ENCODE data around the gene ARMCX5. TPM values are rescaled to one million over a fixed set of nuclear protein-coding genes. Genes with fewer than 3 reads are reported as not detected.

Gene ARMCX5
- total RNA-seq, 1 donor from 2014 or later = 9.6 TPM

- no peak overlapping the region for H3K27ac ChIP-seq
- no peak for TF ChIP-seq POLR2AphosphoS5 (IDR thresholded peaks at IDR 0.05; ENCODE audit: insufficient read depth in 1 of 2, low read depth in 1 of 2)
- no peak for TF ChIP-seq POLR2A (IDR thresholded peaks at IDR 0.05)
- TF ChIP-seq, protein P1, sequence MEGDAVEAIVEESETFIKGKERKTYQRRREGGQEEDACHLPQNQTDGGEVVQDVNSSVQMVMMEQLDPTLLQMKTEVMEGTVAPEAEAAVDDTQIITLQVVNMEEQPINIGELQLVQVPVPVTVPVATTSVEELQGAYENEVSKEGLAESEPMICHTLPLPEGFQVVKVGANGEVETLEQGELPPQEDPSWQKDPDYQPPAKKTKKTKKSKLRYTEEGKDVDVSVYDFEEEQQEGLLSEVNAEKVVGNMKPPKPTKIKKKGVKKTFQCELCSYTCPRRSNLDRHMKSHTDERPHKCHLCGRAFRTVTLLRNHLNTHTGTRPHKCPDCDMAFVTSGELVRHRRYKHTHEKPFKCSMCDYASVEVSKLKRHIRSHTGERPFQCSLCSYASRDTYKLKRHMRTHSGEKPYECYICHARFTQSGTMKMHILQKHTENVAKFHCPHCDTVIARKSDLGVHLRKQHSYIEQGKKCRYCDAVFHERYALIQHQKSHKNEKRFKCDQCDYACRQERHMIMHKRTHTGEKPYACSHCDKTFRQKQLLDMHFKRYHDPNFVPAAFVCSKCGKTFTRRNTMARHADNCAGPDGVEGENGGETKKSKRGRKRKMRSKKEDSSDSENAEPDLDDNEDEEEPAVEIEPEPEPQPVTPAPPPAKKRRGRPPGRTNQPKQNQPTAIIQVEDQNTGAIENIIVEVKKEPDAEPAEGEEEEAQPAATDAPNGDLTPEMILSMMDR (IDR thresholded peaks at IDR 0.05) = no peak
- H3K4me1 ChIP-seq = peaks cover 2% of the 10 kb centered on the region
- no peaks in the 10 kb centered on the region for H3K36me3 ChIP-seq
- H3K9me3 ChIP-seq = no peaks in the 10 kb centered on the region
- DNase-seq (ENCODE audit: extremely low spot score in 2 of 2) = no peak
- H3K4me3 ChIP-seq = no peak overlapping the region
- H3K27me3 ChIP-seq = no peaks in the 10 kb centered on the region
- intact Hi-C loops (cut with DNase I) = no loop called here
Observed at GRCh38 chrX:102593367-102593766, 5.9 kb upstream of the ARMCX5 start.

GRCh38 chrX:102599951-102600579 is 750 bp downstream of the ARMCX5 start:
- TF ChIP-seq POLR2AphosphoS5 (IDR thresholded peaks at IDR 0.05; ENCODE audit: insufficient read depth in 1 of 2, low read depth in 1 of 2) (no peak), POLR2A (IDR thresholded peaks at IDR 0.05) (no peak)
- TF ChIP-seq, protein P1 (IDR thresholded peaks at IDR 0.05) = no peak
- Histone ChIP-seq H3K9me3 (no peaks in the 10 kb centered on the region), H3K27ac (peak overlapping the region; percentile 67), H3K36me3 (no peaks in the 10 kb centered on the region), H3K27me3 (no peaks in the 10 kb centered on the region), H3K4me1 (peaks cover 7% of the 10 kb centered on the region), H3K4me3 (peak overlapping the region; percentile 46 to 50)
- intact Hi-C loops (cut with DNase I) = no loop called here
- DNase-seq (ENCODE audit: extremely low spot score in 2 of 2) = no peak

DNA sequence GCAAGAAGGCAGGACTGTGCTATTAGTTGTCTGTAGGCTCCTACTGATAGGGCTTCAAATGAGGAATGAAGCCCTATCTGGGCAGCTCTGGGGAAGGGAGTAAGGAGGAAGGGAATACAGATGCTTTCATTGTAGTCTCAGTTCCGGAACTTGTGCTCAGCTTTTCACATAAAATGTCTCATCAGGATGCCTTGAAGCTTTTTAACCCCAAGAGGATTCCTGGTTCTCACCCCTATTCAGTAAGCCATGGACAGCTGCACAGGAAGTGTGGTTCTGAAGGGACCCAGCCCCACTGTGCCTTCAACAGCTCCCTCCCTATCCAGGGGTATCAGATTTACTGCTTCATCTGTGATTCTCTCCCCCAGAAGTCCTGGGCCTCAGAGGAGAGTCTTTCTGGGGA is 5.0 kb downstream of the ARMCX5 start:
- Histone ChIP-seq H3K4me1 (no peaks in the 10 kb centered on the region), H3K36me3 (no peaks in the 10 kb centered on the region), H3K27ac (no peak overlapping the region), H3K27me3 (no peaks in the 10 kb centered on the region), H3K9me3 (no peaks in the 10 kb centered on the region), H3K4me3 (no peak overlapping the region)
- no peak for TF ChIP-seq POLR2A (IDR thresholded peaks at IDR 0.05)
- intact Hi-C loops (cut with DNase I) = no loop called here
- DNase-seq (ENCODE audit: extremely low spot score in 2 of 2) = no peak

DNA sequence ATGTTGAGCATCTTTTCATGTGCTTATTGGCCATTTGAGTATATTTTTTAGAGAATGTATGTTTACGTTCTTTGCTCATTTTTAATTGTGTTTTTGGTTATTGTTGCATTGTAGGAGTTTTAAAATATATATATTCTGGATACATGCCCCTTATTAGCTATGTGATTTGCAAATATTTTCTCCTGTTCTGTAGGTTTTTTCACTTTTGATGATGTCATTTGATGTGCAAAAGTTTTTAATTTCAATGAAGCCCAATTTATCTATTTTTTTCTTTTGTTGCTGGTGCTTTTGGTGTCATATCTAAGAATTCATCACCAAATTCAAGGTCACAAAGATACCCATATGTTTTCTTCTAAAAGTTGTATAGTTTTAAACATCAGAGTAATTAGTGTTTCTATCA is 6.8 kb downstream of the ARMCX5 start:
- no peaks in the 10 kb centered on the region for H3K27me3 ChIP-seq
- H3K27ac ChIP-seq = no peak overlapping the region
- H3K36me3 ChIP-seq = no peaks in the 10 kb centered on the region
- no peak overlapping the region for H3K4me3 ChIP-seq
- no peak for DNase-seq (ENCODE audit: extremely low spot score in 2 of 2)
- no peaks in the 10 kb centered on the region for H3K9me3 ChIP-seq
- TF ChIP-seq POLR2A (IDR thresholded peaks at IDR 0.05) = no peak
- no peak for TF ChIP-seq POLR2AphosphoS5 (IDR thresholded peaks at IDR 0.05; ENCODE audit: insufficient read depth in 1 of 2, low read depth in 1 of 2)
- TF ChIP-seq, protein P1 (IDR thresholded peaks at IDR 0.05) = no peak
- no peaks in the 10 kb centered on the region for H3K4me1 ChIP-seq
- intact Hi-C loops (cut with DNase I) = no loop called here

GRCh38 chrX:102610905-102611304 is 11.6 kb downstream of the ARMCX5 start:
- Histone ChIP-seq H3K9me3 (no peaks in the 10 kb centered on the region), H3K36me3 (no peaks in the 10 kb centered on the region), H3K27ac (no peak overlapping the region), H3K4me1 (no peaks in the 10 kb centered on the region), H3K27me3 (no peaks in the 10 kb centered on the region), H3K4me3 (no peak overlapping the region)
- intact Hi-C loops (cut with DNase I) = no loop called here
- DNase-seq (ENCODE audit: extremely low spot score in 2 of 2) = no peak
- TF ChIP-seq POLR2A (IDR thresholded peaks at IDR 0.05) = no peak
- no peak for TF ChIP-seq POLR2AphosphoS5 (IDR thresholded peaks at IDR 0.05; ENCODE audit: insufficient read depth in 1 of 2, low read depth in 1 of 2)
- TF ChIP-seq, protein P1 (IDR thresholded peaks at IDR 0.05) = no peak
